Stimulated activated CD4-positive, alpha-beta T cell treated with anti-CD3 and anti-CD28 coated beads, Interleukin-1b, Interleukin-23, amount 100 ng/mL, for 1 hour (primary cell): ENCODE results near the gene RPL22.
"Not testable (repeated sequence)": the region's sequence is repeated elsewhere in the genome, so short reads cannot be mapped to it uniquely, and the experiment has no call there.

Source experiments
- DNase-seq, 2 donors: peaks; one replicate each; pipeline ENCODE4 v3.0.0-alpha.2; 2020; ENCODE audit warnings: low read depth in 2 of 2

The RPL22 gene

GRCh38 chr1:6233376-6233775, 34.0 kb upstream of the RPL22 start:
- no peak for DNase-seq

- no peak for DNase-seq
These were observed 26.3 kb upstream of the RPL22 start for GRCh38 chr1:6225651-6226050.

GRCh38 chr1:6224718-6225117, 25.3 kb upstream of the RPL22 start:
- DNase-seq: no peak

GRCh38 chr1:6223617-6224016, 24.2 kb upstream of the RPL22 start:
- DNase-seq: no peak

GRCh38 chr1:6222636-6223035, 23.2 kb upstream of the RPL22 start:
- DNase-seq: no peak

- no peak for DNase-seq
These were observed 21.9 kb upstream of the RPL22 start for GRCh38 chr1:6221210-6221784.

GRCh38 chr1:6220236-6220635, 20.8 kb upstream of the RPL22 start:
- no peak for DNase-seq

- DNase-seq: not testable (repeated sequence)
These were observed 20.2 kb upstream of the RPL22 start for GRCh38 chr1:6219641-6220040.

- no peak for DNase-seq
These were observed 19.2 kb upstream of the RPL22 start for GRCh38 chr1:6218375-6219164.

- DNase-seq: no peak
These were observed 13.0 kb upstream of the RPL22 start for GRCh38 chr1:6212193-6212959.

- no peak for DNase-seq
These were observed 12.3 kb upstream of the RPL22 start for GRCh38 chr1:6211731-6212130.

- DNase-seq: no peak
These were observed 11.4 kb upstream of the RPL22 start for GRCh38 chr1:6210591-6211355.

- no peak for DNase-seq
These were observed 10.5 kb upstream of the RPL22 start for GRCh38 chr1:6209661-6210580.

- no peak for DNase-seq
These were observed 9.6 kb upstream of the RPL22 start for GRCh38 chr1:6208723-6209660.

GRCh38 chr1:6207921-6208320, 8.5 kb upstream of the RPL22 start:
- no peak for DNase-seq

GRCh38 chr1:6207075-6207885, 7.9 kb upstream of the RPL22 start:
- DNase-seq: no peak

- no peak for DNase-seq
These were observed 7.1 kb upstream of the RPL22 start for GRCh38 chr1:6206520-6206855.

- peak; percentile 32 to 50 for DNase-seq
These were observed 6.6 kb upstream of the RPL22 start, which contains the start of gene RNF207 for GRCh38 chr1:6205849-6206519. Gene RNF207, plus strand, starts transcription at chr1:6206119. Its CDS starts 417 bp downstream, at chr1:6206536.
